Hematopoietic multipotent progenitor cell treated with erythropoietin and hydrocortisone succinate and interleukin-3 and kit ligand, for 4 days (in vitro differentiated cells): ENCODE results near the gene BRIP1.

Experiments
- DNase-seq: peaks from one replicate; pipeline ENCODE4 v3.0.0-alpha.2; 2015

BRIP1 gene

DNA sequence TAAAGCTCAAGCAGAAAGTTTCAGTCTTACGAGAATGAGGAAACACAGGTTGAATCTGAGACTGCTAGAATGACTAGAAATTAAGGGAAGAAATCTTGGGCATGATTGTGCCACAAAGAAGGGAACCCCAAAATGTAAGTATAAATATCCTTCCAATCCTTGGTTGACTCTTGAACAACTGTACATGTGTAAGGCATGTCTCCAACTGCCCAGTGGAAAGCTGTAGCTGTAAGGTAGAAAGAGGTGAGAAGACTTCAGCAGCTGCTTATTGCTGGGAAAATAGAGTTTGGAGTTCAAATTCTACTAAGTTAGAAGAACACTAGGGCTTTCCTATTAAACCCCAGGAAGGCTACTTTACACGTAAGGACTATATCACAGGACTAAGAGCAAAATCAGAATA lies 212.6 kb downstream of the BRIP1 start:
- DNase-seq, result no peak

DNA sequence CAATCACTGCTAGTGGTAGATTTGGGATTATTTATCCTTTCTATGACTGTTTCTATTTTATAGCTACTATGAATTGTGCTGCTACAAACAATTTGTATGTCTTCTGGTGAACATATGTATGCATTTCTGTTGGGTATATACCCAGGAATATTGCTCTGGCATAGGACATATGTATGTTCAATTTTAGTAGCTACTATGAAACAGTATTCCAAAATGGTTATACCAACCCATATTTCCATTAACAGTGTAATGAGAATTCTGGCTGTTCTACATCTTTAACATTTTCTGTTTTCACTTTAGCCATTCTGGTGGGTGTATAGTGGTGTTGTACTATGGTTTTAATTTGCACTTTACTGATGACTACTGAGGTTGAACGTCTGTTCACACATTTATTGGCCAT lies 214.7 kb downstream of the BRIP1 start:
- DNase-seq, result no peak

DNA sequence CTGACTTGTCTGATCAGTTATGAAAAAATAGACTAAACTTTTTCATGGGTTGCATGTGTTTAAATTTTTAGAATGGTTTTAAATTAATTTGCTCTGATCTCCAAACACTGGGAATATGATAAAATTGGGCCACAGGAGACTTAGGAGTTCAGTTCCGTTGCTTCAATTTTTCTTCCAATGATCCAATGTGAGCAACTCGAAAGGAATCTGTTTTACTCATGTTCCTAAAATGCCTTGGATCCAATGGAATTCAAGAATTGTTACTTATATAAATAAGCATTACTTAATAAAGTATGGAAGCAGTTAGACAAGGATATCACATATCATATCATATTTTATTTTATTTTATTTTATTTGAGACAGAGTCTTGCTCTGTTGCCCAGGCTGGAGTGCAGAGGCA lies 216.3 kb downstream of the BRIP1 start:
- no peak for DNase-seq

DNA sequence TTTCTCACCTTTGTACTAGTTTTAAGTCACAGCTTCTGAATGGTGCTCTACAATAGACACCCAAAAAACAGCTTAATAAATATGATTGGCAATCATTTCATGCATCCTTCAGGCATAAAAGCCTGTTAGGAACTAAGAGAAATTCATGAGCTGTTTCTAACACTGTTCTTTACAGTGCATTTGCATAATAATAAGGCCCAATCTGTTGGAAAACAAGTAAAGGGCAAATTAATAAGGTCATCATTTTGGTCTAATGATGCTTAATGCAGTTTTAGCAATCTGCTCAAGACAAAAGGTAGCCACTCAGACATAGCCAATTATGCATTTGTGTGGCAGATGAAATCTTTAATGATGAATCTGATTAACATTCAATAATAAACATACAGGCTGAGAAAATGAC lies 216.8 kb downstream of the BRIP1 start:
- DNase-seq, result no peak

DNA sequence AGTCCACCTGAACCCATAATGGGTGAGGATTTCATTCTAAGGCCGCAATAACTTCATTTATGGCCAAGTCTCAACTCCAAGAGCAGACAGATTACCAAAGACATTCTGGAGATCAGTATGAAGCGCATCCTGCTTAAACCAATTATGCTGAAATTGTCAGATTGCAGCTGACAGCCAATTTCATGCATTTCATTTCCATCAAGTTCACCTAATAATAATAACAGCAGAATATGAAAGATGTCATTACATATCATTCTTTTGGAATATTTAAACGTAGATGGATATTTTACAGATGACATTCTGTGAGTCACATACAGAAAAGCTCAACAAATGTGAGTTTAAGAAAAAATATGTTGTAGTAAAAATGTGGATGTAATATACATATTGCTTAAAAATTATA lies 217.4 kb downstream of the BRIP1 start:
- DNase-seq, result no peak

DNA sequence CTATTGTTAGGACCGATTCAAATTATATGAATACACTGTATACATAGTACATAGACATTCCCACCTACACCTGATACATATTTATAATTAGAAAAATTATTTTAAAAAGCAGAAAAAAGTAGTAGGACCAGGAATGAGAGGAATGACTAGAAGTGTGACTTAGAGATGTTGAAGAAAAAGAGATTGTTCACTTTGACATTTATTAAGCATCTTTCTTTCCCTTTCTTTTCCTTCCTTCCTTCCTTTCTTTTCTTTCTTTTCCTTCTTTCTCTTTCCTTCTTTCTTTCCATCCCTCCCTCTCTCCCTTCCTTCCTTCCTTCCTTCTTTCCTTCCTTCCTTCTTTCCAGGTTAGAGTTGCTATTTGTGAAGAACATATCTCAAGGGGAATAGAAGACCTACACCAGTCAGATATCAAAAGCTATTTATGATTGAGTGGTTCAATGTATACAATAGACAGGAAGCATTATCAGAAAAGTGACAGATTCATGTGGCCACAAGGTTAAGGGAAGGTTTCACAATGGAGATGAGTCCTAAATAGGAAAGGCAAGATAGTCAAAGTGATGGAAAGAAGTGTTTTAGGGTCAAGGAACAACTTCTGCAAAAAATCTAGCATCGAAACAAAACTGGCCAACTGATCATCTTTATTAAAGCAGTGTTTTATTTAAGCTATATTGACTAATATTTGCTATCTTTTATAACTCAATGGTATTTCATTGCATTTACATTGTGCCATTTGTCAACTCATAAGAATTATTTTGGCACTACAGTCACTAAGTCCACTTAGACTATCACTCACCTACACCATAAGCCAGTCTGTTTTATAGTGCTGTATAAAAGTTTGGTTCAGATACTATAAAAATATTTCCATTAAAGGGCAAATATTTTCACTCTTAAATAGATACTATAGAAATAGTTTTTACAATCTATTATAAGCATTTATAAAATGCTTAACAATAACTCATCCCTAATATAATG lies 218.2 kb downstream of the BRIP1 start:
- DNase-seq, result no peak

DNA sequence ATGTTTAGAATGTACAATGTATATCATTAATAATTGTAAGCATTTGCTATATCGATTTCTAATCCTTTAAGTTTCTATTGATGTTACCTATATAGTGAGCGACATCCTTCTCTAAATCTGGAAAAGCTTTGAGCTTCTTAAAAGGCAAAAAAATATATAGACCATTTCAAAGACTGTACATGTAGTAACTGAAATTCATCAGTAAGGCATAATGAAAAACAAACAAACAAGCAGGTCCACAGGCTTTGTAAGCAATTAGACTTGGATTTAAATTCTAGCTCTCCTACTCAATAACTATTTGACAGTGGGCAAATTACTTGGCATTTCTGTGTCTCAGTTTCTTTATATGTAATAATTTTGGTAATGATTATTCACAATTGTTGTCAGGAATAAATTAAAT lies 220.6 kb downstream of the BRIP1 start:
- no peak for DNase-seq

DNA sequence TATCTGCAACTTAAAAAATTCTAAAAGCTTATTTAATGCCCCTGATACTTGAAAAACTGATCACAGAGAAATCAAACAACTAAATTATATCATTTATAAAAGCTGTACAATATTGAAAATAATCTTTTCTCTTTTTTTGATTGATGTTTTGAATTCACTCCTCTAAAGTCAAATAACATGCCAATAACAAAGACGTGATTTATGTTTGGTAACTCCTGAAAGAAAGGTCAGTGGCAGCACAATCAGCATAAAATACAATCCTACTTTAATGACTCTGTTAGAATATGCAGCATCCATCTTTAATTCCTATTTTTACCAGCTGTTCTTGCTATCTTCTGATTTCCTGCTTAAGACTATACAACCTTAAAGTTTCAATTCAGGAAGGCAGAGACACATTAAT lies 221.6 kb downstream of the BRIP1 start:
- no peak for DNase-seq

DNA sequence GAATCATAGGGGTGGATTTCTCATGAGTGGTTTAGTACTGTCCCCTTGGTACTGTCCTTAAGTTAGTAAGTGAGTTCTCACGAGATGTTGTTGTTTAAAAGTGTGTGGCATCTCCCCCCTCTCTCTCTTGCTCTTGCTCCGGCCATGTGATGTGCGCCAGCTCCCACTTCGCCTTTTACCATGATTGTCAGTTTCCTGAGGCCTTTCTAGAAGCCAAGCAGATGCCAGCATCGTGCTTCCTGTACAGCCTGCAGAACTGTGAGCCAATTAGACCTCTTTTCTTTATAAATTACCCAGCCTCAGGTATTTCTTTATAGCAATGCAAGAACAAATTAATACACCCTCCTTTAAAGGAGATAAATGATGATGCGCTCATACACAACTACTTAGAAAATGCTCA lies 222.2 kb downstream of the BRIP1 start:
- DNase-seq, result no peak

DNA sequence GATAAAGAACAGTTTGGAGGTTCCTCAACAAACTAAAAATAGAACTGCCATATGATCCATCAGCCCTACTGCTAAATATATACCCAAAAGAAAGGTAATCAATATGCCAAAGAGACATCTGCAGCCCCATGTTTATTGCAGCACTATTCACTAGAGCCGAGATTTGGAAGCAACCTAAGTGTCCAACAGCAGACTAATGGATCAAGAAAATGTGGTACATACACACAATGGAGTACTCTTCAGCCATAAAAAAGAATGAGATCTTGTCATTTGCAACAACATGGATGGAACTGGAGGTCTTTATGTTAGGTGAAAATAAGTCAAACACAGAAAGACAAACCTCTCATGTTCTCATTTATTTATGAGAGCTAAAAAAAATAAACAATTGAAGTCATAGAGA lies 223.5 kb downstream of the BRIP1 start:
- no peak for DNase-seq

DNA sequence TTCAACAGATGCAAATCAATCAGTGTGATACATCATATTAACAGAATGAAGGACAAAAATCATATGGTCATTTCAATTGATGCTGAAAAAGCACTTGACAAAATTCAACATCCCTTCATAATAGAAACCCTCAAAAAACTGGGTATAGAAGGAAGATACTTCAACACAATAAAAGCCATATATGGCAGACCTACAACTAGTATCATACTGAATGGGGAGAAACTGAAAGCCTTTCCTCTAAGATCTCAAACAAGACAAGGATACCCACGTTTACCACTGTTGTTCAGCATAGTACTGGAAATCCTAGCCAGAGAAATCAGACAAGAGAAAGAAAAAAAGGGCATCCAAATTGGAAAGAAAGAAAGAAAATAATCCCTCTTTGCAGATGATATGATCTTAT lies 225.2 kb downstream of the BRIP1 start:
- no peak for DNase-seq

DNA sequence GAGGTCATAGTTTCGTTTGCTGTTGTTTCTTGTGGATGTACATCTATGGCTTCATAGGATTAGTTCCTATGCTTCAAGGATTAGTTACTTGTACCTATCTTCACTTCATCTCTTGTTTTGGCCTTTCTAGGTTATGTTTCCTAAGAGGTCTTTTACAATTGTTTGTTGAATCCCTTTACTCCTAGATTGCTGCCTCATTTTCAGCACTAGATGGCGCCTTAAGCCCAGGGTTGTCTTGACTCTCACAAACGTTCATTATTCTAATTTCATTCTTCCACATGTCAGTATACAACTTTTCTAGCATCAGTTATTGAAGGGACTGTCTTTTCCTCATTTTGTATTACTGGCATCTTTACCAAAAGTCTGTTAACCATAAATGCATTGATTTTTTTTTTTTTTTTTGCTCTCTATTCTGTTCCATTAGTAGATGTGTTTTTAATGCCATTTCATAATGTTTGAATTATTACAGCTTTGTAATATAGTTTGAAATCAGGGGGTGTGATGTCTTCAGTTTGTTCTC lies 227.4 kb downstream of the BRIP1 start:
- peak; percentile 83 for DNase-seq

DNA sequence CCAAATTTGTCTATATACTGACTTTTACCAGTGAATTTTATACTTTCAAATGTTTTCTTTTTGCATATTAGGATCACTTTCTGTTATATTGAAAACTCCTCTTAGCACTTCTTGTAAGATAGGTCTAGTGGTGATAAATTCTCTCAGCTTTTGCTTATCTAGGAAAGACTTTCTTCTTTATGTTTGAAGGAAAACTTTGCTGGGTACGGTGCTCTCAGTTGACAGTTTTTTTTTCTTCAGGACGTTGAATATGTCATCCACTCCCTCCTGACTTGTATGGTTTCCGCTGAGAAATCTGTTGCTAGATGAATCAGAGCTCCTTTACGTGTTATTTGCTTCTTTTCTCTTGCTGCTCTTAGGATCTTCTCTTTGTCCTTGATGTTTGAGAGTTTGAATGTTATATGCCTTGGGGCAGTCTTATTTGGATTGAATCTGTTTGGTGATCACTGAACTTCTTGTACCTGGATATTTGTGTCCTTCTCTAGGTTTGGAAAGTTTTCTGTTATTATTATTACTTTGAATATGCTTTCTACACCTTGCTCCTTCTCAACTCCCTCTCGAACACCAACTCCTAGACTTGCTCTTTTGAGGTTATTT lies 228.3 kb downstream of the BRIP1 start:
- DNase-seq, result no peak

DNA sequence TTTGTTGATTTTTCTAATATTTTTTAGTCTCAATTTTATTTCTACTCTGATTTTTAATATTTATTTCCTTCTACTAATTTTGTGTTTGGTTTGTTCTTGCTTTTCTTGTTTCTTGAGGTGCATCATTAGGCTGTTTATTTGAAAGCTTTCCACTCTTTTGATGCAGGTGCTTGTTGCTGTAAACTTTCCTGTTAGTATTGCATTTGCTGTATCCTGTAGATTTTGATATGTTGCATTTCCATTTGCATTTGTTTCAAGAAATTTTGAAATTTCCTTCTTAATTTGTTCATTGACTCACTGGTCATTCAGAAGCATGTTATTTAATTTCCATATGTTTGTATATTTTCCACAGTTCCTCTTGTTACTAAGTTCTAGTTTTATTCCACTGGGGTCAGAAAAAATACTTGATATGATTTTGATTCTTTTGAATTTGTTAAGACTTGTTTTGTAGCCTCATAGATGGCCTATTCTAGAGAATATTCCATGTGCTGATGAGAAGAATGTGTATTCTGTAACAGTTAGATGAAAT lies 229.3 kb downstream of the BRIP1 start:
- DNase-seq, result no peak

DNA sequence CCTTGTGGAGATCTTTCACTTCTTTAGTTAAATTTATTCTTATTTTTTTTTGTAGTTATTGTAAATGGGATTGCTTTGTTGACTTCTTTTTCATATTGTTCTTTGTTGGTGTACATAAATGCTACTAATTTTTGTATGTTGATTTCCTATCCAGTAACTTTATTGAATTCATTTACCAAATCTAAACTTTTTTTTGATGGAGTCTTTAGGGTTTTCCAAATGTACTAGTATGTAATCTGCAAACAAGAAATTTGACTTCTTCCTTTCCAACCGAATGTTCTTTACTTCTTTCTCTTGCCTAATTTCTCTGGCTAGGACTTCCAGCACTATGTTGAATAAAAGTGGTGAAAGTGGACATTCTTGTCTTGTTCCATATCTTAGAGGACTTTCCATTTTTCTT lies 230.5 kb downstream of the BRIP1 start:
- DNase-seq, result no peak

DNA sequence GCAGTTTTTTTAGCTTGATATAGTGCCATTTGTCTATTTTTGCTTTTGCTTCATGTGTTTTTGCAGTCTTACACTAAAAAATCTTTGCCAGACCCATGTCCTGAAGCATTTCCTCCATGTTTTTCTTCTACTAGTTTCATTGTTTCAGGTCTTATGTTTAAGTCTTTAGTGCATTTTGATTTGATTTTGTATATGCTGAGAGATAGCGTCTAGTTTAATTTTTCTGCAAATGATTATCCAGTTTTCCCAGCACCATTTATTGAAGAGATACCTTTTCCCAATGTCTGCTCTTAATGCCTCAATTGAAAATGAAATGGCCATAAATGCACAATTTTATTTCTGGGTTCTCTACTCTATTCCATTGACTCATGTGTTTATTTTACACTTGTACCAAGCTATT lies 231.5 kb downstream of the BRIP1 start:
- DNase-seq, result no peak
